Measurements from ENCODE around the gene DBH.

DNA sequence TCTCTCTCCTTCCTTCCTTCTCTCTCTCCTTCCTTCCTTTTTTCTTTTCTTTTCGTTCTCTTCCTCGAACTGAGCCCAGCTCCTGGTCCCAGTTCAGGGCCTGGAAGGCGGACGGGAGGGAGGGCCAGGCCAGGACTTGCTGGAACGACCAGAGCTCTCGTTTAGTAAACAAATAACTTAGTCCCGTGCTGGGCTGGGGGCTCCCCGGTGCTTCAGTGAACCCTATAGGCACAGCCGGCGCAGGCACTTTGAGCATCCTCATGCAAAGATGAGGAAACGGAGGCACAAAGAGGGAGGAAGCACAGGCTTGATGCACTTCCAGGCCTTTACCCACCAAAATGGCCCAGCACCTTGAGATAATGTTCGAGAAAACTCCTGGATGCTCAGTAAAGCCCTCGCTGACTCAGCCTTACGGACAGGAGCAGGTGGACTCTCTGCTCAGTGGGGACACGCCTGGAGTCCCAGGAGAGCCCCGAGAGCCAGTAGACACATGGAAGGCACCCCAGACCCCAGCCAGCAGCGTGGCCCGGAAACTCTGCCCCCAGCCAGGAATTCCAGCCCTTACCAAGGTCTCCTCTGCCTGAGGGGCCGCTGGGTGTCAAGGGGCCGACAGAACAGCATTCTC lies 45.8 kb upstream of the DBH start:
- TF ChIP-seq CTCF (conservative IDR thresholded peaks at IDR 0.05; ENCODE audit: low read depth, low read length) = no peak
- no peak for TF ChIP-seq EZH2 (IDR thresholded peaks at IDR 0.05; ENCODE audit: borderline replicate concordance, low read depth, low read length, poor library complexity, severe bottlenecking)
